Erythroblast (primary cell): ENCODE measurements around the gene CHCHD3.

Source experiments
- GATA1 ChIP-seq: IDR thresholded peaks from 2 replicates; pipeline ENCODE4 v1.6.1; 2011; ENCODE audit warnings: low read depth, mild to moderate bottlenecking, control low read depth, low read length, moderate library complexity
- POLR2A ChIP-seq: IDR thresholded peaks from 2 replicates; pipeline ENCODE4 v1.6.1; 2011; ENCODE audit warnings: mild to moderate bottlenecking, low read length

GRCh38 chr7:132760244-132760623 lies 321.7 kb downstream of the CHCHD3 start:
- TF ChIP-seq GATA1 (no peak), POLR2A (no peak)
